HS-5 (cell line): Measurements from ENCODE around the gene SUPV3L1.

ENCODE experiments used
- DNase-seq: peaks from one replicate; pipeline ENCODE4 v3.0.0-alpha.2; 2012; ENCODE audit warnings: low read depth

Gene SUPV3L1

DNA sequence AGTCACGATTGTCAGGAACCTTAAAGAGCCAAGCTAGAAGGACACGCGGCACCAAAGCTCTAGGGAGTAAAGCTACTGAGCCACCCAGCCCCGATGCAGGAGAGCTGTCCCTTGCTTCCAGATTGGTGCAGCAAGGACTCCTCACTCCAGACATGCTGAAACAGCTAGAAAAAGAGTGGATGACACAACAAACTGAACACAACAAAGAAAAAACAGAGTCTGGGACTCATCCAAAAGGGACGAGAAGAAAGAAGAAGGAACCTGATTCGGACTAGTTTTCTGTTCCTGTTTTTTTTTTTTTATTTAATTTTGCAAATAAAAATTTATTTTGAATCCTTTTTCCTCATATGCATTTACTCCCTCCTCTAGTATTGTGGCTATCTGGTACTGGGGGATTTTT, 28.7 kb downstream of the SUPV3L1 start:
- DNase-seq, result no peak

DNA sequence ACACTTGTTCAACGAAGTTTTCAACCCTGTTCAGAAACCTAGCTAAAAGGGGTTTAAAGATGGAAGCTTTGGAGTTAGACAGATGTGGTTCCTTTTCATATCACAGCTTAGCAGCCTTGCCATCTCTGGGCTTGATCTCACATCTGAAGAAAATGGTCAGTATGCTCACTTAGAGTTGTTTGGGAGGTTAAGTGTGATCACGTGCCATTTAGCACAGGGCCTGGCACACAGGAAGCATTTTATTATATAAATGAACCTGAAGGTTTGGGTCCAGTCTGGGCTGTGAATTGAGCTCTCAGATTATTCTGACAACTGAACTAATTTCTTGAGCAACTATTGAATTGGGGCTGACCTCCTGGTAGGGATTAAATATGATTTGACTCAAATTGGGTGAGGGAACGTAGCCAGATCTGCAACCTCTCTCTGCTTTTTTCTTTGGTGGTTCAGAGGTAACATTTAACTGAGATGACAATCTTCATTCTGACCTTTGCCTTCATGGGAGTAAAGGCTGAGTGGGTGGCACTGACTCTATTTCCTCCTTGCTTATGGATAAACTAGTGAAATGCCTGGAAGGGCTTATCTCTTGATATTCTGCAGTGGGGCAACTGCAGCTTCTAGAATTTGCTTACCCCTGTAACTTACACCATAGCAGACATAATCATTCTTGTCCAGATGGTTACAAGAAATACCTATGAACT, 29.9 kb downstream of the SUPV3L1 start:
- DNase-seq, result no peak

DNA sequence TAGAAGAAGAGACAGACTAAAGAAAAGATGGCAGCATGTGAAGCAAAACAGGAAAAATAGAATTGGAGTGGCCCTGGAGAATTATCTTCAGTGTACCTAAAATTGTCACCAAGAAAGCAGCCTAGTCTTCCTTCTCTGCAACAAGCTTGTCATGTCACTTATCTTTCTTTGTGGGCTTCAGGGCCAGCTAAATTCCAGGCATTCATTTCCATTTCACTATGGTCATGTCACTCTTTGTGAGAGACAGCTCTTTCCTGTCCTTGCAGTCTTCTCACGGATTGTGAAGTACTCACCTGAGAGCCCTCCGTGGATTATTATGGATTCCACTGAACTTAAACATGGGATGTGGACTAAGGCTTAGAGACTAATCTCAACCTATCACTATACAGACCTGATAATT, 31.1 kb downstream of the SUPV3L1 start:
- DNase-seq, result no peak

DNA sequence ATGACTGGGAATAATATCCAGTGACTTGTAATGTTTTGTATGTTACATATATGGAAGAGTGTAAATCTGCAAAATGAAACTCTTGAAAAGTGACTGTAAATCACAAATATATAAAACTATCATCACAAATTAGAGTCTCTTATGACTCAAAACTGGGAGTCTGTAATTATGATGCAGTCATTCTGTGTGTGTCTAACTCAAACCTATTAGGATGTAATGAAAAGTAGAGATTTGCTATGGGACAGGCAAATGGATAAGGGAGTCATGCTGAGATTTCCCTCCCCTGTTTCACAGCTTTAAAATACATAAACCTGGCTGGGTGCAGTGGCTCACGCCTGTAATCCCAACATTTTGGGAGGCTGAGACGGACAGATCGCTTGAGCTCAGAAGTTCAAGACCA, 31.5 kb downstream of the SUPV3L1 start:
- DNase-seq, result no peak

DNA sequence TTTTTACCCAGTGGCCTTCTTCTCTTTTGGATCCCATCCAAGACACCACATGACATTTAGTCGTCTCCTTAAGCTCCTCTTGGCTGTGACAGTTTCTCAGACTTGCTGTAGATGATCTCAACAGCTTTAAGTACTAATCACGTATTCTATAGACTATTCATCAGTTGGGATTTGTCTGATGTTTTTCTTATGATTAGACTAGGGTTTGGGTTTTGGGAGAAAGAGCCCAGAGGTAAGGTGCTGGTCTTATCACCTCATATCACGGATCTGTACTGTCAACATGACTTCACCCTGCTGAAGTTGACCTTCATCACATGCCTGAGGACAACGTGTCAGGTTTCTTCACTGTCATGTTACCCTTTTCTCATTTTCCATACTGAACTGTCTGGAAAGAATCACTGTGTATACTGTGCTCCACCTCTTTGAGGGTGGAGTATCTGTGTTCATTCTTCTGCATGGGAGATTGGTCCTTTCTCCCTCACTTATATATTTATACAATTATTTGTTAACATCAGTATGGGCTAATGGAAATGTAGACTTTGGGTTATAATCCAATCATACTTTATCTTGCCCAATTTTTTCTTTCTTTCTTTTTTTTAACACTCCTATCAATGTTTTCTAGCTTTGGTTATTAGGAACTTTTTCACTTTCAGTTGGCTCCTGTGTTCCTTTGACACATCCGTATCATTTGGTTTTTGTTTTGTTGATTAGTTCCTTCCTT, 33.7 kb downstream of the SUPV3L1 start:
- DNase-seq, result no peak

DNA sequence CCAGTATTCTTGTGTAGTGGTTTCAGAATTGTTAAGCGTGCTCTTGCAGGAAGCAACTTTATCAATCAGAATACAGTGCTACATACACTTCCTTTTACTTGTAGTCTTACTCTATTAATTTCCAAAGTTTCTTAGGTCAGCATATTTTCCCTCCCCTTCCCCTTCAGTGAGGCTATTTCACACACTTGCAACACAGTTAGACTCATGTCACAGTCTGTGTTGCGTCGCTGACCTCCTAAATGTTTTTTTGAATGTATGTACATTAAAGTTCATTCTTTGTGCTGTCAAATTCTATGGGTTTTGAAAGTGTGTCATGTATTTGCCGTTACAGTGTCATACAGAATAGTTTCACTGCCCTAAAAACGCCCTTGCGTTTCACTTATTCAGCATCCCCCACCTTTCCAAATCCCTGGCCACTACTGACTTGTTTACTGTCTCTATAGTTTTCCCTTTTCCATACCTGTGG, 34.7 kb downstream of the SUPV3L1 start:
- DNase-seq, result no peak

DNA sequence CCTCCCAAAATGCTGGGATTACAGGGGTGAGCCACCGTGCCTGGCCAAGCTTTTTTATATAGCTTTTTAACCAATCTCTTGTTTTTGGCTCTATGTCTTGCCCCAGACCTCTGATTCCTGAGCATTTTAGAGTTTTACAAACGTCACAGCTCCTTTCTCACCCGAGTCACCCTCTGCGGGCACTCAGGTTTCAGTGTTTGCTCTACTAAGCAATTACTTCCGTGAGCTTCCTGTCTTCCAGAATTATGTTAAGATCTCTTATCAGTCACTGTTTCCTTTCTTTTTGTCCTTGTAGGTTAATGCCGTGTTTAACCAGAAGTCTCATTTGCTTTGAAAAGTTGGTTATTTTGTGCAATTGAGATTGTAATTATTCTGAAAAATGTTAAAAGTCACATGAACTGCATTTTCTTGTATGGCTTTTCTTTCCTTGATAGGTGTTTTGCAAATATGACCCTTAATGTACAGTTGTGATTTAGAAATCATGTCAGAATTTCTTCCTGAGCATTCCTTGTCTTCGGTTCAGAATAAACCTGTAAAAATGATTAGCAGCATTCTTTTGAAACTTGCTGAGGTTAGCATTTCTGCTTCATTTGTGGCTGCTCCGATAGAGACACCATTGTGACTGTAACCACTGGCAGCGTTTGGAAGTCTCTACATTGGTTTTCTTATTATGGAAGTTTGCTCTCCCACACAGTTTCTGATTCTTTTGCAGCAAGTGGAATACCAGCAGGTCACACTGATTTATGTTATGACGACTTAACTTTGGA, 35.6 kb downstream of the SUPV3L1 start:
- no peak for DNase-seq

DNA sequence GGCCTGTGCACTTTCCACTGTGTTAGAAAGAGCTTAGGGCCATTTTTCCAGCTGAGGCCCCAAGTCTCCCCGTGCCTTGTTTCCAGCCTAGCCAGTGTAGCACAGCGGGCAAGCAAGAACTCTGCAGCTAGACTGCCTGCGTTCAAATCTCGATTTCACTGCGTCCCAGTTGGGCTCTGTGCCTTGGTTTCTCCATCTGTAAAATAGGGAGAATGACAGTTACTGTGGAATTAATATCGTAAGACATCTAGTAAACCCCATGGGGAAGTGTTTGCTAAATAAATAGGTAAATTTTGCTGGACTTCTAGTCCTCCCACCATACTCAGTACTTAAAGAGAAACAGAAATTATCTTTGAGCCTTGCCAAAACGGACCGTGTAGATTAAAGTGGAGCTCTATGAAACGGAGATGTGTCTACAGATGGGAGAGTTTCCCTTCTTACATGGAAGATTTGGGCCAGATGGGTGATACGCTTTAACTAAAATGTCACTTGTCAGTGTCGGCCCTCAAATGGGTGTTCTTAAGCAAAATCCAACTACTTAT, 36.6 kb downstream of the SUPV3L1 start:
- DNase-seq, result no peak

DNA sequence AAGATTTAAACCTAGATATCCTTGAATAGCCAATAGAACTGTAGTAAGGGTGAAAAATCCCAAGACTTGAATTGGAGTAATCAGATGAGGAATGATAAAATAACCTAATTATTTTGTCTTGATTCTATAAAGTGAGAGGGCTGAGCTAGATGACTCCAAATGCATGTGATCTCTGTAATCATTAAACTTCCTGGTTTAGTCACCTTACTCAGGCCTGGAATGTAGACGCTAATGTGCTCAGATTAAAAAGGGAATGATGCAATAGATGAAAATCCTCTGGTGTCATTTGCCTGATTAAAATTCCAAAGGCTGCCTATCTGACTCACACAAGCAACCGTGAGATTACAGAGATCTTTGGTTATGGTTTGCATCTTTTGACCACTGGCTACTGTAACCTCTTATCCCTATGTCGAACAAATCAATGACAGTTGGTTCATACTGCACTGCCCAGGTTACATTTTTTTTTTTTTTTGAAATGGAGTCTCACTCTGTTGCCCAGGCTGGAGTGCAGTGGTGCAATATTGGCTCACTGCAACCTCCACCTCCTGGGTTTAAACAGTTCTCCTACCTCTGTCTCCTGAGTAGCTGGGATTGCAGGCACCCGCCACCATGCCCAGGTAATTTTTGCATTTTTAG, 37.2 kb downstream of the SUPV3L1 start:
- DNase-seq, result peak; percentile 91

DNA sequence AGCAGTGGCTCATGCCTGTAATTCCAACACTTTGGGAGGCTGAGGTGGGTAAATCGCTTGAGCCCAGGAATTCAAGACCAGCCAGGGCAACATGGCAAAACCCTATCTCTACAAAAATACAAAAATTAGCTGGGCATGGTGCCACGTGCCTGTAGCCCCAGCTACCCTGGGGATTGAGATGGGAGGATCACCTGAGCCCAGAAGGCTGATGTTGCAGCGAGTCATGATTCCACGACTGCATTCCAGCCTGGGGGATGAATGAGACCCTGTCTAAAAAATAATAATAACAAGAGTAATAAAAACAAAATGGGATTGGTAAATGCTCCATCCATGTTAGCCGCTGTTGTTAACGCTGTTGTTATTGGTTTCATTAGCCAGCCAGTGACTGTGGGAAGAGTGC, 38.8 kb downstream of the SUPV3L1 start:
- no peak for DNase-seq

DNA sequence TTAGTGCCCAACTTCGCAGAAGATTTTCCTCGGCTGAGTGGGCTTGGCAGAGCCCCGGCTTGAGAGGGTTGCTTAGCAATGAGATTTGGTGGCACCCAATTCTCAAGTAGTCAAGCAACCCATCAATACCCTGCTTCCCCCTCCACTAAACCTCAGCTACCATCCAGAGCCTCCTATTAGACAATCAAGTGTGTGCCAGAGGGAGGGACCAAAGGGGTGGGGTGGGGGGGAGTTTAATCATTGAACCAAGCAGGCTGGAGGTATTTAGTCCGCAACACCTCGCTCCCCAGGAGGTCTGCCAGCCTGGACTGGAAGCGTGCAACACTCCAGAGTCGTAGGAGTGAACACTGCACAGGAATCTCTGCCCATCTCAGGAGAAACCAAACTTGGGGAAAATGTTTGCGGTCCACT, 40.0 kb downstream of the SUPV3L1 start, which contains the start of gene HKDC1:
Gene HKDC1 (plus strand): TSS at position 292 of the 411 bp plus-strand sequence. CDS start 104 bp downstream, at position 396.
- DNase-seq, result no peak

DNA sequence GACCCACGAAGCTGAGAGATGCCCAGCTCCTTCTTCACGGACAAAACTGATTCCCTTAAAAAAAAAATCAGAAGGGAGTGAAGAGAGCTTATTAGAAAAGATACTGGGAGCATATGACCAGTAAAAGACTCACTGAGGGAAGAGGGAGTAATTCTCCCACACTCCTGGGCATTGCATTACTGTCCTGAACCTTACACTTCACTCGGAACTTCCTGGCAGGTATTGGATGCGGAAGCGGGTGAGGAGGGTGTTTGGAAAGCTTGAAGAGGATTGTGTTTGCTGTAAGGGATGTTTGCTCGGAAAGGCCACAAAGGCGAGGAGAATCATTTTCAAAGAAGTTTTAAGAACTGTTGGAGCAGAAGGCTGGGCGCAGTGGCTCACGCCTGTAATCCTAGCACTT, 40.5 kb downstream of the SUPV3L1 start:
- no peak for DNase-seq

DNA sequence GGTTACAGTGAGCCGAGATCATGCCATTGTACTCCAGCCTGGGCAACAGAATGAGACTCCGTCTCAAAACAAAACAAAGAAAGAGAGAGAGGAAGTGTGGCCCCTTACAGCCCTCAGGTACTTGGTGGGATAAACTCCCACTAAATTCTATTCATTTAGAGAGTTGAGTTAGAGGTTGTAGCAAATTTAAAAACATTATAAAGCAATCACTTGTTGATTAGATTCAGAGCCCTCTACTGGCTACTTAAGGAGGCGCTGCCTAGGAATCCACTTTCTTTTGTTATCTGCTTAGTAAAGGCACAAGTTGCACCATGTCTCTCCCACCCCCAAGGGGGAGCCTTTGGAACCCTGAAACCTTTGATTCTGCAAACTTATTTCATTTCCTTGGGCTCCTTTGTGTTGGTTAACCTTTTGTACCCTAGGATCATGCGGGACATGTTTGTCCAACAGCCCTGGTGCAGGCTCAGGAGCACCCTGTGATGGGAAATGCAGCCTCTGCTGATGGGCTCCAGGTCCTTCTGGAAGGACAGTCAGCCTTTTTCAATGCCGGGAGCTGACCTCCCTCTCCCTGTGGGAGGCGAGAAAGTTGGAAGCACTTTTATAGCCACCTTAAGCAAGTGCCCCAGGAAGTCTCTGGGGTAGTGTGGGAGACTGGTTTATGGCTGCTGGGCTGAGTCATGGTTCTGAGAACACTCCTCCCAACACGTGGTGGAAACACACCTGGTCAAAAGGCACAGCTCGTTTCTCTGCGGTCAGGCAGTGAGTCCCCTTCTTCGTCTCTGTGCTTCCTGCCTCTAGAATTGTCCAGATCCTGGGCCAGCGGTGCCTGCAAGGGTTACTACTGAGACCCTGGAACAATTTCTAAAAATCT, 42.4 kb downstream of the SUPV3L1 start:
- peak; percentile 44 for DNase-seq

DNA sequence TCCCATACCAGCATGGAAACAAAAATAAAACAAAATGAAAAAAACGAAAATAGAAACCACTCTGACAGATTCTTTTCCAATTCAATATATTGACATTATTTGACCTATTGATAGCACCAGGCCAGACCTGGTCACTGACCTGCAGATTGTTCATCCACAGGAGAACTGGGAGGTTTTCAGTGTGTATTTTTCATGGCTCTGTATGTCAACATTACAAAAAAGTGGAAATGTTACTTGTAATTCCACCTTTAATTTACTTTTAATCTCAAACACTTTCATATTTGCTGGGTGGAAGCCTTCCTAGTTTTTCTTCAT, 43.0 kb downstream of the SUPV3L1 start:
- DNase-seq, result no peak

DNA sequence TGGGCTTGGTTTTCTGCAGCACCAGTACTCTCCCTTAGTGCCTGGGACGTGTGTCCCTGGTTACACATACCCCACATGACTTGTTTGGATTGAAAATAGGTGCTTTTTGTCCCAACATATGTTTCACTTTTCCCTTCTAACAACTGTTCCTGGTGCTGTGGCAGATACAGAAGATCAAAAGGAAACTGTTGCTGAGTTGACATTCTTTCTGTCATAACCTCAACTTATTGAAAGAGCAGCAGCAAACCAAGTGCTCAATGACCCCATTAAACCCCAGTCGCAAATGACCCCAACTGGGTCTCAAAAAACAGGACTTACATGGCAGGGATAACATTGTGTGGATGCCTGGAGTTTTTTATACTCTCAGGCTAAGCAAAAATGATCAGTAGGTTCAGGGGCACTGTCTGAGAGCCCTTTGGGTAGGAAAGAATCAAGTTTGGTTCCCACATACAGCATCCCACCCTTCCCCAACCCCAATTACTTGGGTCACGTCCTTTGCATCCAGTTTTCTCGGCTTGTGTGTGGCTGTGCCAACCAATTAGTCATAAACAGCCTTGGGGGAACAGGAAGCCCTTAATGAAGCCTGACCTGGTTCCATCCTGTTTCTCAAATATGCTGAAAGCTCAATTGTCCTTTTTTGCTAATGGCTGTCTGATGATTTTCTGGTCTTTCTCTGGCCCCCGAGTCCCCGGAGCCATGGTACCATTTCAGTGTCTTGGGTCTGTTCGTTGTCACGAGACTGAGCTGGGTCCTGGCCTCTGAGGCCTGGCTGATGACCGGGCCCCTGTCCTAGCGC, 45.0 kb downstream of the SUPV3L1 start:
- no peak for DNase-seq

DNA sequence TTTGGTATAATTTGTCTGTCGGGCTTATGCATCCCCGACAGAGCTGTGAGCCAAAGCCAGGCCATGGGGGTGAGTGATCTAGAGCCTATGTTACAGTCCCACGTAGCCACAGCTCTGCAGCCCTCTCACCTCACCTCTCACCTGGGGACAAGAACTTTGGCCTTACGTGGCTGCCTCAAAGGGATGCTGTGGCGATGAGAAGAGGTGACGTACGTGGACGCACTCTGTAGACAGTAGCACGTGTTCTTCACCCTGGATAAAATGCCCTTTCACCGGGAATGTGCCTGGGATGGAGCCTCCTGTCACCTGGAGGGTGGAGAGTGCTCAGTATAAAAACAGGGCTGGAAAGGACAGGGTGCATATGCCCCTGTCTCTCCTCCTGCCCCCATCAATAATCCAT, 45.6 kb downstream of the SUPV3L1 start:
- no peak for DNase-seq

DNA sequence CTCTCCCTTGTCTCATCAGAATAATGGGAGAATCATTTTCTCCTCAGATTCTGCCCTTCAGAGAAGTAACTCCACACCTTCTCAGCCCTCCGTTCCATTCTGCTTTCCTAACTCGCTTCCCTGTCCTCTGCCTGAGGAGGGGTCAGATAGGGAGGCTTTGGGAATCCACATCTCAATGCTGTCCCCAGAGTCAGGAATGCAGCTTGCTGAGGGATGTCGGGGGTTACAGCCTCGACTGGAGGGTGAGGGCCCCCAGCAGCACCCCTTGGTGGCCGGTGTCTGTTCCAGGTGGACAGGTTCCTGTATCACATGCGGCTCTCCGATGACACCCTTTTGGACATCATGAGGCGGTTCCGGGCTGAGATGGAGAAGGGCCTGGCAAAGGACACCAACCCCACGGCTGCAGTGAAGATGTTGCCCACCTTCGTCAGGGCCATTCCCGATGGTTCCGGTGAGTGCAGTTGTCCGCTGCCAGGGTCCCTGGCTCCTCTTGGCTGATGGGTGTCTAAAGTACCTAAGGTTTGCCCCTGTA, 47.0 kb downstream of the SUPV3L1 start:
- no peak for DNase-seq

DNA sequence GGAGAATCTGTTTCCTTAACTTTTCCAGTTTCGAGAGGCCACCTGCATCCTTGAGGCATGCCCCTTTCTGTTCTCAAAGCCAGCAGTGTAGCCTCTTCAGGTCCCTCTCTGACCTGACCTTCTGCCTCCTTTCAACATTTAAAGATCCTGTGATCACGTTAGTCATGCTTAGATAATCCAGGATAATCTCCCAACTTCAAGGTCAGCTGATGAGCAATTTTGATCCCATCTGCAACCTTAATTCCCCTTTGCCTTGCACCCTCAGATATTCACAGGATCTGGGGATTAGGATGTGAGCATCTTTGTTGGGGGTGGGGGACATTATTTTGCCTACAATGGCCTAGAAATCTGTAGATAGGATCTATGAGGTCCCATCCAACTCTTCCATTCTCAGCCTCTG, 48.1 kb downstream of the SUPV3L1 start:
- DNase-seq, result no peak

DNA sequence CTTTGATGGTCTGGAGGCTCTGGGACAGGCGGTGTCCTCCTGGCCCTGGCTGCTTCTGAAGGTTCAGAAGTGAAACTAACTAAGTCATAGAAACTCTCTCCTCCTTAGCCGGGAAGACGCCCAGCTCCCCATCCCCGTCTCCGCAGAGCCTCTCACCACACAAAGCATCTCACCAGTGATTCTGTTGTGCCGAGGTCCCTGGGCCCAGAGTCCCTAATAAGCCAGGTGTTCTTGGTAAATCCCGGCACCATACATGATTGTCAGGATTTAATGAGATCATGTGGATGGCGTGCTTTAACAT, 49.5 kb downstream of the SUPV3L1 start:
- DNase-seq, result no peak

DNA sequence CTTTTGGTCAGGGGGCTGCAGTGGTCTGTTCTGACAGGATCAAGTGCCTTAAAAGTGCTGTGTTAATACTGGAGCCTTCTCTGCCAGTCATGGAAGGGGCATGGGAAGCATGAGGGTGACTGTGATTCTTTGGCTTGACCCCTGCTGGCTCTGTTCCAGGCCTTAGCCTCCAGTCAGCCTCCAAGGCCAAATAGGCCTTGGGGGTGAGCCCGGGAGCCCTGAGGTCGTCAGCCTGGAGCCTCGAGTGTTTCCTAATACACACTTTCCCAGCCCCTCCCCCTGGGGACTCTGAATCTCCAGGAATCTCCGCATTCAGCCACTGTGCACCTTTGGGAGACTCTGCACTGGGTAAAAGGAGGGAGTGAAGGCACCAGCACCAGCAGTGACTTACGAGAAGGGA, 50.1 kb downstream of the SUPV3L1 start:
- DNase-seq, result no peak
